GM19452 (cell line): Measurements from ENCODE around the gene GPRASP3.

Source experiments
- ATAC-seq: cut with Tn5 transposase; IDR thresholded peaks from one replicate; pipeline ENCODE4 v1.9.1; 2021; ENCODE audit not compliant: unreplicated experiment

GPRASP3 gene

GRCh38 chrX:102745857-102746584, 25.5 kb downstream of the GPRASP3 start:
- ATAC-seq, result no peak

GRCh38 chrX:102765217-102765616, 44.7 kb downstream of the GPRASP3 start:
- ATAC-seq, result no peak

- ATAC-seq, result no peak
These were observed 45.3 kb downstream of the GPRASP3 start for GRCh38 chrX:102765809-102766208.

- ATAC-seq, result no peak
These were observed 46.7 kb downstream of the GPRASP3 start for GRCh38 chrX:102767287-102767686.

- peak; percentile 98 for ATAC-seq
These were observed 48.6 kb downstream of the GPRASP3 start for GRCh38 chrX:102768987-102769761.
